ENCODE data around the gene CARD10.
"Not testable (repeated sequence)": the region's sequence is repeated elsewhere in the genome, so short reads cannot be mapped to it uniquely, and the experiment has no call there.

CARD10 gene

DNA sequence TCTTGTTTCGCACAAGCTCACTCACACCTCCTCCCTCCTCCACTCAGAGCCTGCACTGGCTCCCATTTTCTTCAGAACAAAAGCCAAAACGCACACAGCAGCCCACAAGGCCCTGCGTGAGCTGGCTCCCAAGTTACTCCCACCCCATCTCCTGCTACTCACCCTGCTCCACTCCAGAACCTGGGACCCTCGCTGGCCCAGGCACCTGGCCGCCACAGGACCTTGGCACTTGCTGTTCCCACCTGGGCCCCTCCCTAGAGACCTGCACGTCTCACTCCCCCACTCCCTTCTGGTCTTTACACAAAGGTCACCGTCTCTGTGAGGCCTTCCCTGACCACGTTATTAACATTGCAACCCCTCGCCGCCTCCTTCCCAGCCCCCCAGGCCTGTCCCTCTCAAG, 32.1 kb downstream of the CARD10 start:
- no peak for DNase-seq (ENCODE audit: low read depth)

- DNase-seq (ENCODE audit: low read depth): no peak
Measured at GRCh38 chr22:37486224-37486845, 32.9 kb downstream of the CARD10 start, which contains the start of gene MFNG. Gene MFNG, minus strand, starts transcription at chr22:37486384. Its CDS starts 207 bp downstream, at chr22:37486177.

DNA sequence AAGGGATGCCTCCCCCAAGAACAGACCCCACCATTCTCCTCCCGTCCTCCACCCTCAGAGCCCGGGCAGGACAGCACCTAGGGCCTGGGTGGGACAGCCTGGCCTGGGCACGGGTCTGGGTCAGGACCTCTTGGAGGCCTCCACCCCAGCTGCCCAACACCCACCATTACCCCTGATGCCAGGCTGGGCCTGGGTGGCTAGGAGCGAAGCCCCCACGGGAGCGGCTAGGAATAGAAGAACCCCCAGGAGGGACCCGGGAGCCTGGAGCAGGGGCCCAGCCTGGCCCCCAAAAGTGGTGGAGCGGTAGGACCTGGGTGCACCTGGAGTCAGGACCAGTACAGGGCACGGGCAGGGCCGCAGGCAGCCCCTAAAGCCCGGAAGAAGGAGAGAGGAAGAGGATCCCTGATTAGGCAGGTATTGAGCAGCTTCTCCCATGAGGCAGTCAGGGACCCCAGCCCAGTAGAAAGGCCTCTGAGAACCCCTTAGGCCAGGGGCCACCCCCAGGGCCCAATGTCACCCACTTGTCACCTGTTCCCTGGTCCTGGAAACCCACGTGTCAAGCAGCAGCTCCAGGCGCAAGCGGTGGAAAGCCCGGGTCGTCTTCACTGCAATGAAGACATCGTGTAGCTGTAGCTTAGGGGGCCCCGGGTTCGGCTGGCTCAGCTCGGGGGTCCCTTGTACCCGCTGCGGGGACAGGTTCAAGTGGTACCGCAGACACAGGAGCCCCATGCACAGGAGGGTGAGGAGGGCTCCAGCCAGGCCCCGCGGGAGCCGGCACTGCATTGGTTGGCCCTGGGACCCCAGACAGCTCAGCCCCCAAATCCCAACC, 33.6 kb downstream of the CARD10 start:
- DNase-seq (ENCODE audit: low read depth): no peak

DNA sequence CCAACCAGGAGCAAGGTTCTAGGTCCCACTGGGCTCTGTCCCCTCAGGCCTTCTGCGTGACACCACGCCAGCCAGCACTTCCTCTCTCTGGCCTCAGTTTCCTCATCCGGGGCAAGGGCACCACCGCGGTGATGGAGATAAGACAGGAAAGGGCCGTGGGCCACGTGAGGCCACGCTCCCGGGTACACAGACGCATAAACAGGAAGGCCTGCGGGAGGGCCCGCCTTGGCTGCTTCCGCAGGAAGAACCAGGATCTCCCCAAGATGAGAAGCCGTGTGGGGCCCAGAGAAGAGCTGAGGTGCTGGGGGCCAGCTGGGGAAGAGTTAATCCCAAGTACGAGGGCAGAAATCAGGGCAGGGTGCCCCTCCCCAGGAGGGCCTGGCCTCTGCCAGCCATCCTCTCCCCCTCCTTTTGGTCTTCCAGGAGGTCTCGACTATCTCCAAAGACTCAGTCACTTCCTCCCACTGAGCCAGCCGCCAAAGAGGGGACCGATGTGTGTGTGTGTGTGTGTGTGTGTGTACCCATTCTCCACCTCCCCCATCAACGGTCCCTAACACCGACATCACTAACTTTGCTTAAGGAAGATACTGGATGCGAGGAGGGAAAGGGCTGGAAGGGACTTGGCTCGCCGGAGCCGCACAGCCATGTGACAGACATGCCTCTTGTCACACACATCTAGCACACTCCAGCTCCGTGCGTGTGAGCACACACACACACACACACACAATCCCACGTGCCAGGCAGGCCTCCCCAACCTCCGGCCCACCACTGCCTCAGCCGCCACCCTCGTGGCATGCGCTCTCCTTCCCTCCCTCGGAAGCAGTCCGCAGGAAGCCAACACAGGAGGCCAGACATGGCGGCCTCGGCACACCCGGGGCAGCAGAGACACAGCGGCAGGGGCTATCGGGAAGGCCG, 34.5 kb downstream of the CARD10 start:
- DNase-seq (ENCODE audit: low read depth): no peak

- DNase-seq (ENCODE audit: low read depth): no peak
Measured at GRCh38 chr22:37483050-37483449, 36.2 kb downstream of the CARD10 start.

DNA sequence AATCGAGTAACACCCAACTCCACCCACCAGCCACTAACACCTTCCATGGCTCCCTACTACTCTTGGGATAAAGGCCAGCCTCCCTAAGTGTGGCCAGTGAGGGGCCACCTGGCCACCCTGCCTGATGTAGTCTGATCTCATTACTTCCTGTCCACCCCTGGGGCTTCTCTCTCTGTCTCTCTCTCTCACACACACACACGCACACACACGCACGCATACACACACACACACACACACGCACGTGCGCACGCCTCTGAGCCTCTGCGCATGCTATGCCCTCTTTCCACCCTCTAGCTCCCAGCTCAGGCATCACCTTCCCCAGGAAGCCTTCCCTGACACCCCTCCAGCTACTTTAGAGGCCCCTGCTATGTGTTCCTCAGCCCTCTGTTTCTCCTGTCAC, 37.0 kb downstream of the CARD10 start:
- no peak for DNase-seq (ENCODE audit: low read depth)

GRCh38 chr22:37481347-37481907, 37.8 kb downstream of the CARD10 start:
- DNase-seq (ENCODE audit: low read depth): no peak

GRCh38 chr22:37480387-37481346, 38.5 kb downstream of the CARD10 start:
- DNase-seq (ENCODE audit: low read depth): no peak

DNA sequence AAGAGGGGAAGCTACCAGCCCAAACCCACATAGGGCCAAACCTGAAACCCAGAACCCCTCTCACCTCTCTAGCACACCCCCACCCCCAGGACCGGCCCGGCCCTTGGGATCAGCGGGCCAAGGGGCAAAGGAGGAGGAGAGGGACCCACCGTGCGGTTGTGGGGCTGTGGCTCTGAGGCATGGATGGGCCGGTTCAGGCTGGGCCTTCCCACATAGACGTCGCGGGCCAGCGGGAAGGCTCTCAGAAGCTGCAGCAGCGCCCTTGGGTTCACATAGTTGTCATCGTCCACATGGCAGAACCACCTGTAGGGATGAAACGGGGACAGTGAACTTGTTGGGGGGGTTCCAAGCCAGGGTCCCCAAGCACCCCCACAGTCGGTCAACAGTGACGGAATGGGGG, 40.0 kb downstream of the CARD10 start:
- DNase-seq (ENCODE audit: low read depth): no peak

DNA sequence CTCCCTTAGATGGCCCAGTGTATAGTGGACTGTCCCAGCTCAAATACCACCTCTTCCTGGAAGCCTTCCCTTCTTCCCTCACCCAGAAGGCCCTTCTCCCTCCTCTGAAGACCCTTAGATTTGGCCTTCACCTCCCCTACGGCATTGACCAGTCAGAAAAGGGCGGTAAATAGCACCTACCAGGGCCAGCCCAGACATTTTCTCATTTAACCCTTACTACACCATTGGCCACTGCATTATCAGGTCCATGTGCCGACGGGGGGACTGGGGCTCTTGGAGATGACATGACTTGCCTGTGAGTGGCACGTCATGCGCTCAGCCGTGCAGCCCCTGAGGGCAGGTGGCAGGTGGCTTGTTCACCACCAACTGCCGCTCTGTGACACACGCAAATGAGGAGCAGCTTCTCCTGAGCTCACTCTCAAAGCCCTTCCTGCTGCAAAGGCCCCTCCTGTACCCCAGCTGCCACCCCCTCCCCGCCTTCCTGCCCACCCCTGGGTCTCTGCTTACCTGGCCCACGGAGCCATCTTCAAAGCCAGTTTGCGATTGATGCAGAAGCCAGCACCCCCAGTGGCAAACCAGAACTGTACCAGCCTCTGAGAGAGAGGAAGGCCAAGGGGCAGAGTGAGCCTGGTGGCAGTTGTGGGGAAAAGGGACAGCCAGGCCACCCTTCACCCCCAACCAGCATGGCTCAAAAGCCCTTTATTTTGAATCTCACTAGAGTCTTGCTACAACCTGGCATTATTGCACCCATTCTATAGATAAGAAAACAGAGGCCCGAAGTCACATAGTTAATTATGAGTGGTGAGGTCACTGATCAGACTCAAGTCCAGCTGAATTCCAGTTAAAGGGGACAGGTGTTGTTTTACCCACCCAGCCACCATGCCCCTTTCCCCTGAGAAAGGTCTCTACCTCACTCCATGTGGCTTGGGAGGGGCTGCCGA, 42.6 kb downstream of the CARD10 start:
- DNase-seq (ENCODE audit: low read depth): no peak

GRCh38 chr22:37474447-37475090, 44.6 kb downstream of the CARD10 start:
- no peak for DNase-seq (ENCODE audit: low read depth)

GRCh38 chr22:37473437-37473946, 45.7 kb downstream of the CARD10 start:
- no peak for DNase-seq (ENCODE audit: low read depth)

GRCh38 chr22:37472418-37473006, 46.7 kb downstream of the CARD10 start:
- no peak for DNase-seq (ENCODE audit: low read depth)

- DNase-seq (ENCODE audit: low read depth): no peak
Measured at GRCh38 chr22:37471727-37472417, 47.3 kb downstream of the CARD10 start.

- no peak for DNase-seq (ENCODE audit: low read depth)
Measured at GRCh38 chr22:37470087-37470445, 49.1 kb downstream of the CARD10 start.

DNA sequence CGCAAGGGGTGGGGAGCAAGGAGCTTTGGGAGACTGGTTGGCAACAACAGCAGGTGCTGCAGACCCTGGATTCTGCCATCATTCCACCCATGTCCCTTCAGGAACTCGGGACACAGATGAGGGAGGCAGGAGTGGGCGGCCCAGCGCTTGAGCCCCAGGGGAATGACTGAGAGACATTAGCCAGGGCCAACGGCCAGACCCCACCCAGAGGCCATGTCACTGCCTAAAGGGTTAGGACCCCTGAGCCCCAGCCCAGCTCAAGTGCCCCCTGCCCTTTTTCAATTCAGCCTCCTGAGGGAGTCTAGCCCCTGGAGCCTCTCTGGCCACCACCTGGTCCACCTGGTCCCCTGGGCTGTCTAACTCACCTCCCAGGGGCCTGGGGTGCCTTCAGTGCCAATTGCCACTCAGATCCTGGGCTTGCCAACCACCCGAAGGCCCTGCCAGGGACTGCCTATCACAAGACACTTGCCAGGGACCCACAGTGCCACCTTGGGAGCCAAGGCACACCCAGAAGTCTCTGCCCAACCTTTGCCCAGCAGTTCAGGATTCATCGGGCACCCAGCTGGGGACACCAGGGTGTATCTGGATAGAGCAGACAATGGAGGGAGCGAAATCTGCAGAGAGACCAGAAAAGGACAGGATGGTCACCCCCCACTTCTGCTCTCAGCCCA, 49.7 kb downstream of the CARD10 start:
- DNase-seq (ENCODE audit: low read depth): no peak

- DNase-seq (ENCODE audit: low read depth): not testable (repeated sequence)
Measured at GRCh38 chr22:37468201-37468695, 51.0 kb downstream of the CARD10 start.

All from GM04503 (cell line).